ENCODE data around the gene EPHX1. TPM values are rescaled to one million over a fixed set of nuclear protein-coding genes. Genes with fewer than 3 reads are reported as not detected.

Gene EPHX1
- total and polyA plus RNA-seq, 4 donors, result 36.4 to 95.4 (median 60.7) TPM

DNA sequence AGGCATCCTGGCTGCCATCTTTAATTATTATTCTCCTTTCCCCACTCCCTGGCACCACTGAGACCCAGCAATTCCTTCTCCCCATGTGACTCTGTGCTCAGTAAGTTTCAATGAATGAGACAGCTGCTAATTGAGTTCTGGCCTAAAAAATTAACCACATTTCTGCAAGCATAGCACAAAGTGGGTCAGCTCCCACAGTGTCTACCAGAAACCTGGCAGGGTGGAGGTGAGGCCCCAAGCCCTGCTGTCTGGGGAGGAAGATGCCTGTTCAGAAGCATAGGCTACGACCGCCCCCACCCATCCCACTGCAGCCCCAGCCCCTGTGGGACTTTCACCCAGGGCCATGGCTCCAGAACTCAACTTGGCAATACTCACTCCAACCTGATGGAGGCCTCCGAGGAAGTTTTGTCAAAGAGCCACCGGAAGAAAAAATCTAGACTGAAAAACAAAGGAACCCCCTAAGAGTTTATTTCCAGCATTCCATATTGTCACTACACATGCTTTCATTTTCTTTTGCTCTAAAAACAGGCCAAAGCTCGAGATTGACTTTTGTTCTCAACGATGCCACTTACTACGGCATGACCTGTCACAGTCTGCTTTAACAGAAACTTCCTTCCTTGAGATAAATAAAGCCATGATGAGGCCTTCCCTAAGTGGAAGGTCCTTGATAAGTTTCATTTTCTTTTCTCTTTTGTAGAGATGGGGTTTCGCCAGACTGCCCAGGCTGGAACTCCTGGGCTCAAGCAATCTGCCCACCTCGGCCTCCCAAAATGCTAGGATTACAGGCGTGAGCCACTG, 45.8 kb downstream of the EPHX1 start:
- no peak overlapping the region for H3K27ac ChIP-seq (ENCODE audit: low read depth, low read length)
- H3K9me3 ChIP-seq (ENCODE audit: control insufficient read depth, insufficient read depth, low read length), result no peaks in the 10 kb centered on the region
- peaks cover 16% of the 10 kb centered on the region for H3K4me1 ChIP-seq (ENCODE audit: control insufficient read depth, insufficient read depth, low read length)
- peaks cover 34% of the 10 kb centered on the region for H3K36me3 ChIP-seq (ENCODE audit: control insufficient read depth, insufficient read depth, low read length)
- 85% methylated on average over 4 of the region's 10 CpGs for WGBS (ENCODE audit: insufficient coverage)
- H3K27me3 ChIP-seq (ENCODE audit: control insufficient read depth, insufficient read depth, low read length), result no peaks in the 10 kb centered on the region
- DNase-seq (ENCODE audit: low read depth in 4 of 6, low spot score in 6 of 6), result no peak
- H3K4me3 ChIP-seq (ENCODE audit: low read depth, low read length), result no peak overlapping the region

DNA sequence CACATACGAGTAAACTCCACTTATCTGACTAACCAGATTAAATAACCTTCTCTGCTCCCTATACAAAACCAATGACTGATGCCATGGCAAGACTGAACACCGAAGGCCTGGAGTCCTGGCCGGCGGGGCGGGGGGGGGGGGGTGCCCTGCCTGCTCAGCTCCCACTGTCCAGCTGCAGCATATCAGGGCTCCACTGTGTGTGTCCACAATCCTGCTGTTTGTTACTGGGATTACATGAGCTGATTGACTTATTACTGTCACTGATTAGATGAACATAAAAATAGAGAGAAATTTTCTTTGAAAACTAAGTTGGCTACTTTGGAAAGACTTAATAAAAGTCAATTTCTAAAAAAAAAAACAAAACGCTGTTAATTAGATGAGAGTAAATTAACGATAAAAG, 47.3 kb downstream of the EPHX1 start:
- 63% methylated on average over 1 of the region's 7 CpGs for WGBS (ENCODE audit: insufficient coverage)
- no peak overlapping the region for H3K27ac ChIP-seq (ENCODE audit: low read depth, low read length)
- H3K27me3 ChIP-seq (ENCODE audit: control insufficient read depth, insufficient read depth, low read length), result no peaks in the 10 kb centered on the region
- peaks cover 11% of the 10 kb centered on the region for H3K4me1 ChIP-seq (ENCODE audit: control insufficient read depth, insufficient read depth, low read length)
- no peak overlapping the region for H3K4me3 ChIP-seq (ENCODE audit: low read depth, low read length)
- no peak for DNase-seq (ENCODE audit: low read depth in 4 of 6, low spot score in 6 of 6)
- no peaks in the 10 kb centered on the region for H3K9me3 ChIP-seq (ENCODE audit: control insufficient read depth, insufficient read depth, low read length)
- peaks cover 49% of the 10 kb centered on the region for H3K36me3 ChIP-seq (ENCODE audit: control insufficient read depth, insufficient read depth, low read length)

DNA sequence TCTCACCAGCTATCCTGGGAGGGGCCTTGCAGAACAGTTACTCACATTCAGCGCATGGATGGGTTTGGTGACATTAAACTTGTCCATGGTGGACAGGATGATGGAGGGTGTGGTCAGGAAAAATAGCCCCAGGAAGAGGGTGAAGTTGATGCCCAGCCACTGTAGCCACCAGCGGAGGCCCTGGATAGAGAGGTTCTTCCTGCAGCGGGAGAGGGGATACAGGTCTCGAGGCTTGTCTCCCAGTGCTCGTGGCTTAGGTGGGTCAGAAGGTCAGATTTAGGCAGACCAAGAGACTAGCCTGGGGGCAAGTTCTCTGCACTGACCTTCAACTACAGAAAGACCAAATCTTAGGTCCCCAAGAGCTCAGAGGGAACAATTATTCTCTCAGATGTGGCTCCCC, 49.2 kb downstream of the EPHX1 start:
- H3K9me3 ChIP-seq (ENCODE audit: control insufficient read depth, insufficient read depth, low read length), result no peaks in the 10 kb centered on the region
- no peak overlapping the region for H3K27ac ChIP-seq (ENCODE audit: low read depth, low read length)
- no peaks in the 10 kb centered on the region for H3K27me3 ChIP-seq (ENCODE audit: control insufficient read depth, insufficient read depth, low read length)
- peaks cover 42% of the 10 kb centered on the region for H3K36me3 ChIP-seq (ENCODE audit: control insufficient read depth, insufficient read depth, low read length)
- no peak for DNase-seq (ENCODE audit: low read depth in 4 of 6, low spot score in 6 of 6)
- H3K4me3 ChIP-seq (ENCODE audit: low read depth, low read length), result no peak overlapping the region
- 89% methylated on average over 4 of the region's 5 CpGs for WGBS (ENCODE audit: insufficient coverage)
- H3K4me1 ChIP-seq (ENCODE audit: control insufficient read depth, insufficient read depth, low read length), result peaks cover 11% of the 10 kb centered on the region

DNA sequence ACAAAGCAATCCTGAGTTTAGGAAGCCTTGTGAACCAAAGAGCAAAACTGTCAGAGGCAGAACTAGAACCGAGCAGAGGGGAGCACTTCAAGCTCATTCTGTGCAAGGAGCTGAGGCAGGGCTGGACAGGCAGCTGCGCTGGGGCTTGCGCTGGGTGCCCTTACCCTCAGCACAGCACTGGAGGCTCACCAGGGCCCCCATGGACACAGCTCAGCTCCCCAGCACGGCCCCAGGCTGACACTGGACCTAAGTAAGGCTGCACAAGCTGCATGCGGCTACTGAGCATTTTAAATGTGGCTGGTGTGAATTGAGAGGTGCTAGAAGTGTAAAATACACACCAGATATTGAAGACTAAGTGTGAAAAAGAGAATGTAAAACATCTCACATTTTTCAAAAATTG, 50.2 kb downstream of the EPHX1 start:
- peaks cover 11% of the 10 kb centered on the region for H3K4me1 ChIP-seq (ENCODE audit: control insufficient read depth, insufficient read depth, low read length)
- H3K4me3 ChIP-seq (ENCODE audit: low read depth, low read length), result no peak overlapping the region
- no peak for DNase-seq (ENCODE audit: low read depth in 4 of 6, low spot score in 6 of 6)
- peaks cover 47% of the 10 kb centered on the region for H3K36me3 ChIP-seq (ENCODE audit: control insufficient read depth, insufficient read depth, low read length)
- H3K9me3 ChIP-seq (ENCODE audit: control insufficient read depth, insufficient read depth, low read length), result no peaks in the 10 kb centered on the region
- 95% methylated on average over 5 of the region's 5 CpGs for WGBS (ENCODE audit: insufficient coverage)
- no peak overlapping the region for H3K27ac ChIP-seq (ENCODE audit: low read depth, low read length)
- no peaks in the 10 kb centered on the region for H3K27me3 ChIP-seq (ENCODE audit: control insufficient read depth, insufficient read depth, low read length)

DNA sequence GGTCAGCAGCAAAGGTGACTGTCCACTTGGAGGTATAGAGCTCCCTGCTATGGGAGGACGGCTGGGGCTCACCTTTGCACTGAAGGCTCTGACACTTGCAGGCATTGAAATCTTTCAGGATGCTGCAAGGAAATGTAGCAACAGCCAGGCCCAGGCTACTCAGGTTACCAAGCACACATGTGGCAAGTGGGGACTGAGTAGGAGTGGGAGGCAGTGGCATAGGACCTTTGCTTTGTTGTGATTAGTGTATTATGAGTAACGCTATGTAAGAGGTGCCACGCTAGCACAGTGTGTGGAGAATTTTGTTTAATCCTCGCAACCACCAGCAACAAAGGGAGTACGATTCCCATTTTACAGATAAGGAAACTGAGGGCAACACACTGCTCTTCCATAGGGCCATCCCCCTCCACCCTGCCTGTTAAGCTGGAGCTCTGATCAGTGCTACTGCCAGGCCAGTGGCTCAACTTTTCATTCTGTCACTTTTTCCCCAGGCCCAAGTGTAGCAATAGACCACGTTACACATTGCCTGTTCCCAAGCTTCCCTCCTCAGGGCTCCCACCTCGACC, 51.0 kb downstream of the EPHX1 start:
- no peak for DNase-seq (ENCODE audit: low read depth in 4 of 6, low spot score in 6 of 6)
- H3K4me3 ChIP-seq (ENCODE audit: low read depth, low read length), result no peak overlapping the region
- peaks cover 8% of the 10 kb centered on the region for H3K4me1 ChIP-seq (ENCODE audit: control insufficient read depth, insufficient read depth, low read length)
- 86% methylated on average over 4 of the region's 7 CpGs for WGBS (ENCODE audit: insufficient coverage)
- no peak overlapping the region for H3K27ac ChIP-seq (ENCODE audit: low read depth, low read length)
- no peaks in the 10 kb centered on the region for H3K9me3 ChIP-seq (ENCODE audit: control insufficient read depth, insufficient read depth, low read length)
- H3K27me3 ChIP-seq (ENCODE audit: control insufficient read depth, insufficient read depth, low read length), result no peaks in the 10 kb centered on the region
- H3K36me3 ChIP-seq (ENCODE audit: control insufficient read depth, insufficient read depth, low read length), result peaks cover 55% of the 10 kb centered on the region

DNA sequence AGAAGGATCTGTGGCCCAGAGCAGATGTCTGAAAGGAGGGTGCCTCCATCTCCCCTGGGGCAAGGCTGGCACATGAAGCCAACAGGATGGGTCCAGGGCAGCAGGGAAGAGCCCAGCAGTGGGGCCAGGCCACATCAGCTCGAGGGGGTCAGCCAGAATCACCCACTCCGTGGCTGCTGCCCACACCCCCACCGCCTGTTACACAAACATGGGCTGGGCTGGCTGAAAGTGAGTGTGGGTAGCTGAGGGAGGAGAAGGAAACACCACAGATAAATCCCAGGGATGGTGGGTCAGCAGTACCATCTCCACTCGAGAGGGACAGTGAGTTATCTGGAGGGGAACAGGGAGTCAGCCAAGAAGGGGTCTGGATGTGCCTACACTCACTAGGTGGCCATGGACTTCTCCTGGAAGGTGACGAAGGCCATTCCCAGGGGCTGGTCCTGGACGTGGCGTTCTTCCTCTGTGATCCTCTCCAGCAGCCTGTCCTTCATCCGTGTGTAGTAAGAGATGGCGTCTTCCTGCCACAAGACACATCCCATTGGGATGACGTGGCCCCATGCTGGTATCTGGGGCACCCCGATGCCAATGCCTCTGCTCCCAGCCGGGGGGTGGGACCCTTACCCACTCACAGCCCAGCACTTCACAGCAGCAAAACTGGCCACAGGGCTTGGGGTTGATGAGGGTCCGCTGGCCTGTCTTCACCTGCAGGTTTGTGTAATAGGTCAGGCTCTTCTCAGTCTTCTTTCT, 52.1 kb downstream of the EPHX1 start:
- H3K4me1 ChIP-seq (ENCODE audit: control insufficient read depth, insufficient read depth, low read length), result peaks cover 2% of the 10 kb centered on the region
- H3K27me3 ChIP-seq (ENCODE audit: control insufficient read depth, insufficient read depth, low read length), result no peaks in the 10 kb centered on the region
- no peak overlapping the region for H3K4me3 ChIP-seq (ENCODE audit: low read depth, low read length)
- no peak for DNase-seq (ENCODE audit: low read depth in 4 of 6, low spot score in 6 of 6)
- peaks cover 57% of the 10 kb centered on the region for H3K36me3 ChIP-seq (ENCODE audit: control insufficient read depth, insufficient read depth, low read length)
- no peak overlapping the region for H3K27ac ChIP-seq (ENCODE audit: low read depth, low read length)
- WGBS (ENCODE audit: insufficient coverage), result 93% methylated on average over 10 of the region's 13 CpGs
- H3K9me3 ChIP-seq (ENCODE audit: control insufficient read depth, insufficient read depth, low read length), result no peaks in the 10 kb centered on the region

DNA sequence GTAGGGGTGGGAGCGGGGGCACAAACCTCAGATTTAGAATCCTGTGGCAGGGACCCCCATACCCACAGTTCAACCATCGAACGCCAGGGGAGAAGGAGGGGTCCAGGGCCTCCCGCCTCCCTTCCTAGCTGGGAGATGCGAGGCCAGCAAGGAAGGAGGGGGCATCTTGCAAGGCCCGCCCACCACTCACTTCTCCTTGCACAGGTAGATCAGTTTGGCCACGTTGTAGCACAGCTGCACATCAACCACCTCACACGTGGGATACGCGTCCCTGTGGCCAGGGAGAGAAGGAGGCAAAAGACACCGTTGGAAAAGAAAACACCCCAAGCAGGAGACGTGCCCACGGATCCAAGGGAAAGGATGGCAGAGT, 52.6 kb downstream of the EPHX1 start:
- Histone ChIP-seq H3K27ac (ENCODE audit: low read depth, low read length) (no peak overlapping the region), H3K4me1 (ENCODE audit: control insufficient read depth, insufficient read depth, low read length) (no peaks in the 10 kb centered on the region), H3K27me3 (ENCODE audit: control insufficient read depth, insufficient read depth, low read length) (no peaks in the 10 kb centered on the region), H3K36me3 (ENCODE audit: control insufficient read depth, insufficient read depth, low read length) (peaks cover 54% of the 10 kb centered on the region), H3K4me3 (ENCODE audit: low read depth, low read length) (no peak overlapping the region), H3K9me3 (ENCODE audit: control insufficient read depth, insufficient read depth, low read length) (no peaks in the 10 kb centered on the region)
- no peak for DNase-seq (ENCODE audit: low read depth in 4 of 6, low spot score in 6 of 6)
- 90% methylated on average over 5 of the region's 13 CpGs for WGBS (ENCODE audit: insufficient coverage)

DNA sequence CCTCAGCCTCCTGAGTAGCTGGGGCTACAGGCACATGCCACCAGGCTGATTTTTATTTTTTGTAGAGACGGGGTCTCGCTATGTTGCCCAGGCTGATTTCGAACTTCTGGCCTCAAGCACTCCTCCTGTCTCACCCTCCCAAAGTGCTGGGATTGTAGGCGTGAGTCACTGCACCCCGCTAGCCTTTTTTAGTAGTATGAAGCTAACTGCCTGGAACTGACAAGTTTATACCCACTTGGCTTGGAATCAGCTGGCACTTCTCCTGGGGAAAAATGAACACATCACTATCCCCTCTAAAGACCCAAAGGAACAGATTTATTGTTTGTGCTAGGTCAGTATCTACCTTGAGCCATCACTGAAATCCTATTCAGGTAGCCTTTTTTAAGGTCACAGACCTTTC, 53.2 kb downstream of the EPHX1 start:
- Histone ChIP-seq H3K4me1 (ENCODE audit: control insufficient read depth, insufficient read depth, low read length) (no peaks in the 10 kb centered on the region), H3K9me3 (ENCODE audit: control insufficient read depth, insufficient read depth, low read length) (no peaks in the 10 kb centered on the region), H3K36me3 (ENCODE audit: control insufficient read depth, insufficient read depth, low read length) (peaks cover 54% of the 10 kb centered on the region), H3K27ac (ENCODE audit: low read depth, low read length) (no peak overlapping the region), H3K4me3 (ENCODE audit: low read depth, low read length) (no peak overlapping the region), H3K27me3 (ENCODE audit: control insufficient read depth, insufficient read depth, low read length) (no peaks in the 10 kb centered on the region)
- DNase-seq (ENCODE audit: low read depth in 4 of 6, low spot score in 6 of 6), result peak in 1 of 6 donors; percentile 21
- no CpG with 5 or more reads among the region's 5 CpGs for WGBS (ENCODE audit: insufficient coverage)

DNA sequence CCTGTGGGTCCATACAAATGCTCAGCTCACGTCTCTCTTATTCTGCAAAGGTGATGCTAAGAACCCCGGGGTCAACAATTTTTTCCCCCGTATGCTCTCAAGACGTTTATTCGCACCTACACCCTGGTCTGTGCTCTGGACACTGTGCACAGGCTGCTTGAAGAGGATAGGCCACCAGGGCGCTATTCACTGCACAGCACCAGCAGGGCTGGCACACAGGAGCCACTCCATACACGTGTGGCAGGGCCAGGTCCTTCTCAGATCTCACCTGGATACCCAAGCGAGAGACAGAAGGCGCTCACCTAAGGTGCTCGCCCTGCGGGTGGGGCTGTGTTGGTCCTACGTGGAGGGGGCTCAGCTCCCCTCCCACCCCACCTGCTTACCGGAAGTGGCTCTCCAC, 55.6 kb downstream of the EPHX1 start:
- no peak overlapping the region for H3K27ac ChIP-seq (ENCODE audit: low read depth, low read length)
- DNase-seq (ENCODE audit: low read depth in 4 of 6, low spot score in 6 of 6), result no peak
- H3K27me3 ChIP-seq (ENCODE audit: control insufficient read depth, insufficient read depth, low read length), result no peaks in the 10 kb centered on the region
- WGBS (ENCODE audit: insufficient coverage), result 90% methylated on average over 13 of the region's 13 CpGs
- H3K4me1 ChIP-seq (ENCODE audit: control insufficient read depth, insufficient read depth, low read length), result peaks cover 9% of the 10 kb centered on the region
- H3K4me3 ChIP-seq (ENCODE audit: low read depth, low read length), result no peak overlapping the region
- H3K36me3 ChIP-seq (ENCODE audit: control insufficient read depth, insufficient read depth, low read length), result peaks cover 52% of the 10 kb centered on the region
- H3K9me3 ChIP-seq (ENCODE audit: control insufficient read depth, insufficient read depth, low read length), result no peaks in the 10 kb centered on the region
